NK-92 treated with Interleukin-12 subunit alpha and Interleukin-12 subunit beta, amount 100 ng/mL, for 24 hours (cell line): ENCODE results near the gene KDM5A.
"Not testable (repeated sequence)": the region's sequence is repeated elsewhere in the genome, so short reads cannot be mapped to it uniquely, and the experiment has no call there.

Experiments used
- DNase-seq: peaks from one replicate; lab custom pipeline; 2025; lab: John Stamatoyannopoulos, UW

The KDM5A gene

GRCh38 chr12:389142-390096 lies at the start of gene KDM5A:
Gene KDM5A, minus strand, starts transcription at chr12:389320. Its CDS starts 229 bp downstream, at chr12:389091.
- no peak for DNase-seq

GRCh38 chr12:435737-436136 lies 46.6 kb upstream of the KDM5A start:
- not testable (repeated sequence) for DNase-seq

- DNase-seq = no peak
Measured at GRCh38 chr12:422526-422925, 33.4 kb upstream of the KDM5A start.

GRCh38 chr12:418432-418831 lies 29.3 kb upstream of the KDM5A start:
- no peak for DNase-seq

GRCh38 chr12:414859-415258 lies 25.7 kb upstream of the KDM5A start:
- no peak for DNase-seq

- no peak for DNase-seq
Measured at GRCh38 chr12:402029-402389, 12.9 kb upstream of the KDM5A start.

- DNase-seq = no peak
Measured at GRCh38 chr12:401235-402028, 12.3 kb upstream of the KDM5A start, which contains the start of gene CCDC77. Gene CCDC77, plus strand, starts transcription at chr12:401644. Its CDS starts 7,740 bp downstream, at chr12:409384.

GRCh38 chr12:400828-401227 lies 11.7 kb upstream of the KDM5A start:
- no peak for DNase-seq

- DNase-seq = no peak
Measured at GRCh38 chr12:388541-389141, 479 bp downstream of the KDM5A start.

- no peak for DNase-seq
Measured at GRCh38 chr12:388012-388411, 1.1 kb downstream of the KDM5A start.

- DNase-seq = no peak
Measured at GRCh38 chr12:386651-387050, 2.5 kb downstream of the KDM5A start.

- DNase-seq = not testable (repeated sequence)
Measured at GRCh38 chr12:370739-371485, 18.2 kb downstream of the KDM5A start.

- no peak for DNase-seq
Measured at GRCh38 chr12:367972-368371, 21.1 kb downstream of the KDM5A start.

GRCh38 chr12:366820-367219 lies 22.3 kb downstream of the KDM5A start:
- DNase-seq = no peak

- DNase-seq = no peak
Measured at GRCh38 chr12:359091-359490, 30.0 kb downstream of the KDM5A start.

- no peak for DNase-seq
Measured at GRCh38 chr12:356276-356988, 32.7 kb downstream of the KDM5A start.

GRCh38 chr12:351197-351596 lies 37.9 kb downstream of the KDM5A start:
- not testable (repeated sequence) for DNase-seq

GRCh38 chr12:349625-350024 lies 39.5 kb downstream of the KDM5A start:
- DNase-seq = not testable (repeated sequence)

- not testable (repeated sequence) for DNase-seq
Measured at GRCh38 chr12:343036-343435, 46.1 kb downstream of the KDM5A start.

- no peak for DNase-seq
Measured at GRCh38 chr12:337039-337438, 52.1 kb downstream of the KDM5A start.

GRCh38 chr12:334125-334524 lies 55.0 kb downstream of the KDM5A start:
- DNase-seq = no peak
